Esophagus mucosa (tissue), 1 donor: ENCODE results near the gene NEMF. TPM values are rescaled to one million over a fixed set of nuclear protein-coding genes. Genes with fewer than 3 reads are reported as not detected.
"Not testable (repeated sequence)": the region's sequence is repeated elsewhere in the genome, so short reads cannot be mapped to it uniquely, and the experiment has no call there.

Experiments
- ATAC-seq: fragments of 200-7000 bp; cut with Tn5 transposase; one replicate; pipeline ENCODE4 v1.9.1; 2020
- total RNA-seq: library from RNA; stranded (reverse); gene quantifications from one replicate; pipeline ENCODE4 v1.2.4, GENCODE V29; 2023
- donor health status: DM: yes; HTN: yes; CAD: no.

The NEMF gene, protein sequence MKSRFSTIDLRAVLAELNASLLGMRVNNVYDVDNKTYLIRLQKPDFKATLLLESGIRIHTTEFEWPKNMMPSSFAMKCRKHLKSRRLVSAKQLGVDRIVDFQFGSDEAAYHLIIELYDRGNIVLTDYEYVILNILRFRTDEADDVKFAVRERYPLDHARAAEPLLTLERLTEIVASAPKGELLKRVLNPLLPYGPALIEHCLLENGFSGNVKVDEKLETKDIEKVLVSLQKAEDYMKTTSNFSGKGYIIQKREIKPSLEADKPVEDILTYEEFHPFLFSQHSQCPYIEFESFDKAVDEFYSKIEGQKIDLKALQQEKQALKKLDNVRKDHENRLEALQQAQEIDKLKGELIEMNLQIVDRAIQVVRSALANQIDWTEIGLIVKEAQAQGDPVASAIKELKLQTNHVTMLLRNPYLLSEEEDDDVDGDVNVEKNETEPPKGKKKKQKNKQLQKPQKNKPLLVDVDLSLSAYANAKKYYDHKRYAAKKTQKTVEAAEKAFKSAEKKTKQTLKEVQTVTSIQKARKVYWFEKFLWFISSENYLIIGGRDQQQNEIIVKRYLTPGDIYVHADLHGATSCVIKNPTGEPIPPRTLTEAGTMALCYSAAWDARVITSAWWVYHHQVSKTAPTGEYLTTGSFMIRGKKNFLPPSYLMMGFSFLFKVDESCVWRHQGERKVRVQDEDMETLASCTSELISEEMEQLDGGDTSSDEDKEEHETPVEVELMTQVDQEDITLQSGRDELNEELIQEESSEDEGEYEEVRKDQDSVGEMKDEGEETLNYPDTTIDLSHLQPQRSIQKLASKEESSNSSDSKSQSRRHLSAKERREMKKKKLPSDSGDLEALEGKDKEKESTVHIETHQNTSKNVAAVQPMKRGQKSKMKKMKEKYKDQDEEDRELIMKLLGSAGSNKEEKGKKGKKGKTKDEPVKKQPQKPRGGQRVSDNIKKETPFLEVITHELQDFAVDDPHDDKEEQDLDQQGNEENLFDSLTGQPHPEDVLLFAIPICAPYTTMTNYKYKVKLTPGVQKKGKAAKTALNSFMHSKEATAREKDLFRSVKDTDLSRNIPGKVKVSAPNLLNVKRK
- total RNA-seq, result 40.1 TPM

DNA sequence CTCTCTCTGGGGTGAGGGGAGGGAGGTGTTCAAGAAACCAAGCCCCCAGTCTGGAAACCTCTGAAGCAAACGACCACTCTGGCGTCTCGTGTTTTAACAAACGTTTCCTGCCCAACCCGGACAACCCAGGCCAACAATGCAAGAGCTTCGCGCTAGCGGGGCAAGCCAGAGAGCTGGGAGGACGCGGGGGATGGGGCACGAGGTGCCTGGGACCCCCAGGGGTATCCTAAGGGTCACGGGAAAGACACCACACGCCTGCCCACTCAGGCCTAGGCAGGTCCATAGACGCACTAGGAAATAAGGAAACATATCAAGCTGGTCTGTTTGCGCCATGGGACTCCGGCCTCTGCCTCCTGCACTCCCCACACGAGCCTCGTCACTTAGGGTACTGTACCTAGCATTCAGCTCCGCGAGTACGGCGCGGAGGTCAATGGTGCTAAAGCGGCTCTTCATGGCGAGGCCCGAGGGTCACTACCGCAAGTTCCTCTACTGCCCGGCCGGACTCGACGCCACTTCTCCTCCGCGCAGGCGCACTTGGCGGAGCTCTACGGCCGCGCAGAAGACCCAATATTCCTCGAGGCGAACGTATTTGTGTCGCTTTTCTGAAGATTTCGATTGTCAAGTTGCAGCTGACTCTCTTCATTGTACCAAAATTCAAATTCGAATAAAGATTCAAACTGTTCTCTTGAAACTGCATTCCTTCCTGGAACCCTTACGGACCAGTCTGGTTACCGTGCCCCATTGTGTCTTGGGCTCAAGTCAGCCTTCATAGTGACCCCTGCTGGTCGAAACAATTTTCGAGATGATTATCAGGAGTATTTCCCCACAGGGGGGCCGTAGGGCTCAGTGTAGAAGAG lies at the start of gene NEMF:
NEMF (minus strand) TSS at position 488 of the 857 bp plus-strand sequence; CDS start at position 453, 35 bp downstream.
- ATAC-seq, result peak; percentile 83

DNA sequence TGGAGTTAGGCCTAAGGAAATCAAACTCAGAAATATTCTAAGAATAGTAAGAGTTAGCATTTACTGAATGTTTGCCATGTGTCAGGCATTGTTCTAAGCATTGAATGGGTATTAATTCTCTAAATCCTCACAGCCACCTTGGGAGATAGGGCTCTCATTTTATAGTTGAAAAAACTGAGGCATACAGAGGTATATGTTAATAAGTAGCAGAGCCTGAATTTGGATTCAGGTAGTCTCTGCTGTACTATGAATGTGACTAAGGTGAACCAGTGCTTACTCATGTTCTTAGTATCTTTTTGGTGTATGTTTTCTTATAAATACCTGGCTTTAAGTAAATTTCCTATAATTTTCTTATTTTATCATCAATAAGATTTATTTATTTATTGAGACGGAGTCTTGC lies 48.4 kb upstream of the NEMF start:
- ATAC-seq, result peak; percentile 59

DNA sequence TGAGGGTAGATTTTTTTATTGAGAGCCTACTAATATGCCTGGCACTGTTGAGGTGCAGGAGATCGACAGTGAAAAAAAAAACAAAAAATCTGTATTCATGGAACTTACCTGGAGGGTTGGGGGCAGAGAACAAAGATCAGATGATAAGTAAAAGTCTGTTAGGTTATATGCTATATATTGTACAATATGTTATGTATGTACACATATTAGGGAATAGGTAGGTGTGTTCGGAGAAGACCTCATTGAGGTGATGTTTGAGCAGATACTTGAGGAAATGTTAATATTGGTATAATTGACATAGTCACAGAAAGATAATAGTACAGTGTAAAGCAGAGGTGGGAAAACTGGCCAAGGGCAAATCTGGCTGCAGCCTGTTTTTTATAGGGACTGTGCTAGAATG lies 45.9 kb upstream of the NEMF start:
- ATAC-seq, result no peak

DNA sequence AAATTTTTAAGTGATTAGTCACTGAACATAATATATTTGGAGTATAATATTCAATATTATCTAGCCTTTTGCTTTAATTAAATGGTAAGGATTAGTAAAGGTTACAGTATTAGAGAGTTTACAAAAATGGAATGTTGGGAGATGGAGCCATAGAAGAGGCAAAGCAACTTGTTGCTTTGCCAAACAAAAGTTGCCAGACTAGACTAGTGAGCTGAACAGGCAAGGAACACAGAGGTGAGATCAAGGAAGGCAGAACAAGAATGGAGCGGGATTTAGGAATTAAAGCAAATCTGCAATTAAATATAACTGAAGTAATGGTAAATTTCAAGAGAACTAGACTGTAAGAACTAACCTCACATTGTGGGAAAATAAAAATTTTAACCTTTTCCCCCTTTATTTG lies 45.4 kb upstream of the NEMF start:
- ATAC-seq, result peak; percentile 36

DNA sequence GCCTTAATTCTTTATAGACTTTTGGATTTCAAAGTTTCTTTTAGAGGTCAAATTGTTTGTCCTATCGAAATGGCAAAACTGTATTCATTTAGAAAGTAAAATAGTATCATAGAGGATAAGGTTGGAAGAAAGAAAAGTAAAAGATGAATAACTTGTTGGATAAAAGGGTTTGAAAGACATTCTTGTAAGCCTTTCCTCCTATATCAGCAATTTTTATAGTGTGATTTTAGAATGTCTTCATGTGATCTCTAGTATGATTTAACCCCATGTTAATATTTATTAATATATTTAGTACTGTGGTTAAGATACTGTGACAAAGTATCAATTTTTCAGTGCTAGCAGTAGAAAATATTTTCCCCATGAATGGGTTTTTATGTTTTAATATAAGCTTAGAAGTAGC lies 44.8 kb upstream of the NEMF start:
- ATAC-seq, result no peak

DNA sequence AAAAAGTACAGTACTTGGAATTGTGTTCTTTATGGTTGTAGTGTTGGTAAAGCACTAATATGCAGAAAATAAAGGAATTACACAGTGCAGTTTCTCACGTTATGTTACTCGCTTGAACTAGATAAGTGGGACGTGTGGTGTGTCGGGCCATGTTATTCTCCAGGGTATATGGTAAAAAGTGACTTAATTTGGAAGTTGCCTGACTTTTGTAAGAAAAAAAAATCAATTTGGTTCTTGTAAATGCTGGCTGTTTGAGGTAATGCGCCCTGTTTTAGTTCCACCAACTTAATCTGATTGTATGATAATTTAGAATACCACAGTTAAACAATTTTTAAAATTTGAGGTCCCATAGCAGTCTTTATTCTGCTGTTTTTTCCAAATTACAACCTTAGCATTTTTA lies 44.4 kb upstream of the NEMF start:
- ATAC-seq, result no peak

DNA sequence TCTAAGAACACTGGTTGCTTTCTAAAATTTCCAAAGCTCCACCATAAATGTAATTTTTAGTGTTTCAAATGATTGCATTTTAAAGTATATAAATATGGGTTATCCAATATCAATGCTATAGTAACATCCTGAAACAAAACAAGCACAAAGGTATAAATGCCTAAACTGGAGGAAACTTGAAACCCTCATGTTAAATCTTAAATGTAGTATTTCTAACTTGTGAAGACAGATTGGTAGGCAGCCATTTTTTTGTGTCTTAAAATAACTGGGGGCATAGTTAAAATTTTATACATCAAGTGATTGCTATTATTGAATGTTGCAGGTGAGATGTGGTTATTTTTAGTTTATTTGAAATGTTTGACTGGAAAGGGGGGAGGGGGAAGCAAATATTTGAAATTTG lies 43.7 kb upstream of the NEMF start:
- ATAC-seq, result not testable (repeated sequence)

DNA sequence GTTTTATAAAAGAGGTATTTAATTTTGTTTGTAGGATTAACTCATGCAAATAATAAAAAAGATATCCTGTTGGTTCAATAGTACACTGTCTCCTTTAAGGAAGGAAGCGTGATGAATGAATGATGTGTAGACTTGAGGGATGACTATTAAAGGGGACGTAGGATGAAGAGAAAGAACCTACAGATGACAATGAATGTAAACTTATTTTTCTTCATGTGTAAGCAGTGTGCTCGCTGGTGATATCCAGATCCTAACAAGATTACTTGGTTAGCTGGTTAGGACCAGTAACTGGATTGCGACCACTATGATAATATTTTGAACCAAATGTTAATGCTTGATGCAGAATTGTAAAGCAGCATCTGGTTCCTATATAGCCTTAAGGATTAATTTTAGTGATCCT lies 42.9 kb upstream of the NEMF start:
- ATAC-seq, result no peak

DNA sequence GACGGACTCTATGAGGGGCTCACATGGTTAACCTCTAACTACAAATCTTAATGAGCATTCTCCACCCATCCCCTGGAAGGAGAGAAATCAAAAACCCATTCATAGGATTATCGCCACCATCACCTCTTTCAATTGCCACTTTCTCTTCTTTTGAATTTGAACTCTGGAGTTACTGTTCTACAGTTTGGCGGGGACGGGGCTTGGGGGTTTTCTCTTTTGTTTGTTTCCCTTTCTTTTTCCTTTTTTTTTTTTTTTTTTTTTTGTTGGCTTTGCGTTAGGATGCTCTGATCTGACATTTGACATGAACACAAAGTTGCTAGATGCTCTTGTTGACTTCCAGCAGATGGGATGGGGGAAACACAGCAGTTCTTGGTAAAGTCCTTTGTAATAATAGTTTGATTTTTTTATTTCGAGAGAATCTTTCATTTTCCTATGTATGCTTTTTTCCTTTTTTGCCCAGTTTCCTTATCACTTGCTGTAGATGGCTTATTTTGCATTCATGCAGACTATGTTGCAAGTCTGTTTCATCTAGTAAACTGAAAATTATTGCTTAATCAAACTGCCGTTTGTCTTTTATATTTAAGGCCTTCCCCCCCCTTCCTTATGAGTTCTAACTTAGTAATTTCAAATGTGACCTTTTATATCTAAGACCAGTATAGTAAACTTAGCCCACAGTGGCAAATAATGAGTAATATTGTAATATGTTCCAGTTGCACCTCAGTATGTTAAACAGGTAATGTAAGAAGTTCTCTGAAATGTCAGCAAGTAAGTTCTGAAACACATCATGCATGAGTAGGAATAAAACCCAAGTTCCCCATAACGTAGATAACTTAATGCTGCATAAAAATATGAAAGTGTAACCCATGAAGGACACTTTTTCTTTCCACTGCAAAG lies 41.9 kb upstream of the NEMF start:
- ATAC-seq, result not testable (repeated sequence)

DNA sequence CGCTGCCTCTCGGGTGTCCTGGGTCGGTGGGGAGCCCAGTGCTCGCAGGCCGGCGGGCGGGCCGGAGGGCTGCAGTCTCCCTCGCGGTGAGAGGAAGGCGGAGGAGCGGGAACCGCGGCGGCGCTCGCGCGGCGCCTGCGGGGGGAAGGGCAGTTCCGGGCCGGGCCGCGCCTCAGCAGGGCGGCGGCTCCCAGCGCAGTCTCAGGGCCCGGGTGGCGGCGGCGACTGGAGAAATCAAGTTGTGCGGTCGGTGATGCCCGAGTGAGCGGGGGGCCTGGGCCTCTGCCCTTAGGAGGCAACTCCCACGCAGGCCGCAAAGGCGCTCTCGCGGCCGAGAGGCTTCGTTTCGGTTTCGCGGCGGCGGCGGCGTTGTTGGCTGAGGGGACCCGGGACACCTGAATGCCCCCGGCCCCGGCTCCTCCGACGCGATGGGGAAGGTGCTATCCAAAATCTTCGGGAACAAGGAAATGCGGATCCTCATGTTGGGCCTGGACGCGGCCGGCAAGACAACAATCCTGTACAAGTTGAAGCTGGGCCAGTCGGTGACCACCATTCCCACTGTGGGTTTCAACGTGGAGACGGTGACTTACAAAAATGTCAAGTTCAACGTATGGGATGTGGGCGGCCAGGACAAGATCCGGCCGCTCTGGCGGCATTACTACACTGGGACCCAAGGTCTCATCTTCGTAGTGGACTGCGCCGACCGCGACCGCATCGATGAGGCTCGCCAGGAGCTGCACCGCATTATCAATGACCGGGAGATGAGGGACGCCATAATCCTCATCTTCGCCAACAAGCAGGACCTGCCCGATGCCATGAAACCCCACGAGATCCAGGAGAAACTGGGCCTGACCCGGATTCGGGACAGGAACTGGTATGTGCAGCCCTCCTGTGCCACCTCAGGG lies 41.0 kb upstream of the NEMF start:
- ATAC-seq, result peak; percentile 69

DNA sequence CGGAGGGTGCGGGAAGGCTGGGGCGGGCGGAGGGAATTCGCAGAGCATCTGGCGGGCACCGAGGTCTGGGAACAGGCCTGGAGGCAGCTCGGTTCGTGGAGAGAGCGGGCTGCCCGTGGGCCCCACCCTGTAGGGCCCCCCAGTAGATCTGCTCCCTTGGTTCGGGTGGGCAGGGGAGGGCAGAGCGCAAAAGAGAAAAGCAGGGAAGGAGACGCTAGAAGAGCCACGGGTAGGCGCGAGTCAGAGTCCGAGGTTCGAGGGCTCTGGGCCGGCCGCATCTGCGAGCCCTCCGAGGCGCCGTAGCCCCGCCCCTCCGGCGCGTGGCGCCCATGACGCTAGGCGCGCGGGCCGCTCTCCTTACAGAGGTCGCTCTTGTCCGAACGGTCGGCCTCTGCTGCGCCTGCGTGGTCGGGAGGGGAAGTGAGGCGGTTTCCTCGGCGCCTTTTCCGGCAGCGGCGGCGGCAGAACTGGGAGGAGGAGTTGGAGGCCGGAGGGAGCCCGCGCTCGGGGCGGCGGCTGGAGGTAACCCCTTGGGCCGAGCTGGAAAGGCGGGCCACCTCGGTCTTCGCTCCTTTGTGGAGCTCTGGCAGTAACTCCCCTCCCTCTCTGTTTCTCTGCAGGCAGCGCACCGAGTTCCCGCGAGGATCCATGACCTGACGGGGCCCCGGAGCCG lies 40.2 kb upstream of the NEMF start, which contains the start of gene ARF6:
ARF6 (plus strand) TSS at position 447 of the 673 bp plus-strand sequence. CDS start 655 bp downstream, outside the sequence.
- peak; percentile 96 for ATAC-seq

DNA sequence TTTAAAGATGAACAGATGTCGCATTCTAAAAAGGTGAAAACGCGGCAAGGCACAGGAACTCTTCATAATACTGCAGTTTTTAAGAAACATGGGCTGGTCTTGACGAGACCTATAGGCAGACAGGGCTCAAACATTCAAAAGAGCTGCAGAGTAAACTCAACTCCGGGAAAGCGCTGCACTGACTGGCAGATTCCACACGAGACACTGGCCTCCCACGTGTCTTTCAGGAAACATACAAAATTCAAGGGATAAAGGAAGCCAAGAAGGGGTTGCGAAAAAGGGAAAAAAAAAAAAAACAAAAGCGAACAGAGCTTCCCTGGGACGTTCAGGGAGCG lies 39.7 kb upstream of the NEMF start:
- peak; percentile 66 for ATAC-seq

DNA sequence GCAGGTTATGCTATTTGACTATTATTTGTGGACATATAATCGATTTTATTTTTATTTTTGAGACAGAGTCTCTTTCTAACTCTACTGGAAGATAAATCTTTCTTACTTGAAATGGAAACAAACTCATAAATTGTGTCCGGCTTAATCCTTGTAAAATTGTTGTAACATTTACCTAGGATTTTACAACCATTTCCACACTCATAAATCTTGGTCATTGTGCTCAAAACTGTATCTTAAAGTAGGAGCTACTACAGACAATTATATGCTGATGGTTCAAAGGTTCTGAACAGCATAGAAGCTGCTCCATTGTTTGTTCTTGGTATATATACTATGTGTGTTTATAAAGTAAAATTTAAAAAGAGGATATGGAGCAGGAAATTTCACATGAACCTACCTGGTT lies 35.7 kb upstream of the NEMF start:
- ATAC-seq, result no peak

DNA sequence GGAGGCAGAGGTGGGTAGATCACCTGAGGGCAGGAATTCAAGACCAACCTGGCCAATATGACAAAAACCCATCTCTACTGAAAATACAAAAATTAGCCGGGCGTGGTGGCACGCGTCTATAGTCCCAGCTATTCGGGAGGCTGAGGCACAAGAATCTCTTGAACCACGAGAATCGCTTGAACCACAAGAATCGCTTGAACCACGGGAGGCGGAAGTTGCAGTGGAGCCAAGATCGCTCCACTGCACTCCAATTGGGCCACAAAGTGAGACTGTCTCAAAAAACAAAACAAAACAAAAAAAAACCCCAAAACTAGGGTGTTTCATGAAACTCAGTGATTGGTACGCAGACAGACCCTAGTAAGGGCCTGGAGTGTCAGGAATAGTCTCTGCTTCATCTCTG lies 33.9 kb upstream of the NEMF start:
- no peak for ATAC-seq

DNA sequence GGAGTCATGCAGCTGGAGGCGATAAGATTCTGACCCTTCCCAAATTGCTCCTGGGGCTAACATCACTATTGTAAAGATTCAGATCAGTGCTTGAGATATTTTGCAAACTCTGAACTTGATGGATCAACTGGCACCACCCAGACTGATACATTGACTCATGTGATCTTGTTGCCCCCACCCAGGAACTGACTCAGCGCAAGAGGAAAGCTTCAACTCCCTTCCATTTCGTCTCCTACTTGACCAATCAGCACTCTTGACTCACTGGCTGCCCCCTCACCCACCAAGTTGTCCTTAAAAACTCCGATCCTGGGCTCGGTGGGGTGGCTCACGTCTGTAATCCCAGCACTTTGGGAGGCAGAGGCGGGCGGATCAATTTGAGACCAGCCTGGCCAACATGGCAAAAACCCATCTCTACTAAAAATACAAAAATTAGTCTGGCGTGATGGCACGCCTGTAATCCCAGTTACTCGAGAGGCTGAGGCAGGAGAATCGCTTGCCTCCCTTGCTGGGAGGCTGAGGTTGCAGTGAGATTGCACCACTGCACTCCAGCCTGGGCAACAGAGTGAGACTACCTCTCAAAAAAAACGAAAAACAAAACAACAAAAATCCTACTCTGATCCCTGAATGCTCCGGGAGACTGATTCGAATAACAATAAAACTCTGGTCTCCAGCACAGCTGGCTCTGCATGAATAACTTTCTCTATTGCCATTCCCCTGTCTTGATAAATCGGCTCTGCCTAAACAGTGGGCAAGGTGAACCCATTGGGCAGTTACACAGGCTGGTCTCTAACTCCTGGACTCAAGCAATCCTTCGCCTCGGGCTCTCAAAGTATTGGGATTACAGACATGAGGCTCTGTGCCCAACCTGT lies 30.5 kb upstream of the NEMF start:
- ATAC-seq, result peak; percentile 30

DNA sequence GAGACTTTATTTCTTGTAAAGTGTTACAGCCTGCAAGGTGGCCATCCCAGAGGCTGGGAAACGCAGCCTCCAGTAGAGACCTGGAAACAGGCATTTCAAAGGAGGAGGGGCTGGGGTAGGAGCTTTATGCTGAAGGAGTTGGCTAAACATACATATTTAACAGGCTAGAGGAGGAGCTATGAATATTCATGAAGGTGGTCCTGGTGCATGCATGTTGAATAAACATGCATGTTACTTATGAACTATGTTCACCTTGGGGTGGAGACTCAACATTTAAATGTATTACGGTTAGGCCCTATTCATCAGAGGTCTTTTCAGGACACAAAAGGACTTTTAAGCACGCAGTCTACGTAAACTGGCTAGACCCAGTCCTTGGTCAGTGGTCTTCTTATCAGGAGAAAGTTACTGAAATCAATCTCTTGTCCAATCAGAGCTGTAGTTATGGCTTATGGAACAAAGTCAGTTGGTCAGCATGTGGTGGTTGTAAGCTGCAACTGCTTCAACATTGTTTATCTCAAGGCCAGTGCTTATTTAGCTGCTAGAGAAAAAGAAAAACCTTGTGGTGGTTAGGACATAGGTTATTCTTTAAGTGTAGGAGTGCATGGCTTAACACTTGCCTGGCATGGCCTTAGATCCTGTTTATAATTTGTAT lies 28.9 kb upstream of the NEMF start:
- no peak for ATAC-seq

DNA sequence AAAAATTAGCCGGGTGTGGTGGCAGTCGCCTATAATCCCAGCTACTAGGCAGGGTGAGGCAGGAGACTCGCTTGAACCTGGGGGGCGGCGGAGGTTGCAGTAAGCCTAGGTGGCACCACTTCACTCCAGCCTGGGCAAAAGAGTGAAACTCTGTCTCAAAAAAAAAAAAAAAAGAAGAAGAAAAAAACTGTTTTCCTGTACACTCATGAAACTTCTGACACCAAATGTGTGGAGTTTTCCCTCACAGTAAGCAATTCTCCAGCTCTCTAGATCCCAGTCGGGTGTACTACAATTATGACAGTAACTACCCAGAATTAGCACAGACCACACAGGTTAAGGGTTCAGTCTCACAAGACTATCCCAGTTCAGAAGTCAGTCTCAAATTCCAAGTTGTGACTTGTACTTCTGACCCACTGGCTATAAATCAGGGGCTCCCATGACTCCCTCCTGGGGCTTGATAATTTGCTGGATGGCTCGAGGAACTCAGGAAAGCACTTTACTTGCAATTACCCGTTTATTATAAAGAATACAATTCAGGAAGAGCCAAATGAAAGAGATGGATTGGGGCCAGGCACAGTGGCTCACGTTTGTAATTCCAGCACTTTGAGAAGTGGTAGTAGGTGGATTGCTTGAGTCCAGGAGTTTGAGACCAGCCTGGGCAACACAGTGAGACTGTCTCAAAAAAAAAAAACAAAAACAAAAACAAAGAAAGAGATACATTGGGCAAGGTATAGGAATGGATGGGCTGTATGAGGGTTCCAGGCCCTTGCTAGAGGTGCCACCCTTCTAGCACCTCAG lies 27.9 kb upstream of the NEMF start:
- ATAC-seq, result peak; percentile 43
